GM18858 (cell line): Measurements from ENCODE around the gene EIF2S2.

Source experiments
- ATAC-seq: cut with Tn5 transposase; IDR thresholded peaks from one replicate; pipeline ENCODE4 v1.9.1; 2021; ENCODE audit not compliant: unreplicated experiment

EIF2S2 gene

GRCh38 chr20:34065260-34065659 is 46.8 kb downstream of the EIF2S2 start:
- ATAC-seq = no peak

- ATAC-seq = no peak
These were observed 47.8 kb downstream of the EIF2S2 start for GRCh38 chr20:34064286-34064685.

- ATAC-seq = no peak
These were observed 49.2 kb downstream of the EIF2S2 start for GRCh38 chr20:34062570-34063482.

GRCh38 chr20:34061695-34062094 is 50.3 kb downstream of the EIF2S2 start:
- peak; percentile 46 for ATAC-seq

- no peak for ATAC-seq
These were observed 51.1 kb downstream of the EIF2S2 start for GRCh38 chr20:34060970-34061369.

GRCh38 chr20:34058831-34059230 is 53.2 kb downstream of the EIF2S2 start:
- ATAC-seq = no peak

GRCh38 chr20:34055290-34055689 is 56.8 kb downstream of the EIF2S2 start:
- ATAC-seq = no peak

- ATAC-seq = no peak
These were observed 59.6 kb downstream of the EIF2S2 start for GRCh38 chr20:34052414-34052813.

- no peak for ATAC-seq
These were observed 61.9 kb downstream of the EIF2S2 start for GRCh38 chr20:34049897-34050695.

GRCh38 chr20:34049389-34049788 is 62.7 kb downstream of the EIF2S2 start:
- ATAC-seq = no peak

GRCh38 chr20:34047917-34048316 is 64.1 kb downstream of the EIF2S2 start:
- no peak for ATAC-seq

GRCh38 chr20:34047010-34047687 is 64.9 kb downstream of the EIF2S2 start:
- ATAC-seq = no peak

- ATAC-seq = no peak
These were observed 65.9 kb downstream of the EIF2S2 start for GRCh38 chr20:34045930-34046725.

GRCh38 chr20:34045294-34045693 is 66.7 kb downstream of the EIF2S2 start:
- ATAC-seq = no peak

- ATAC-seq = no peak
These were observed 69.0 kb downstream of the EIF2S2 start for GRCh38 chr20:34043025-34043424.

- no peak for ATAC-seq
These were observed 69.8 kb downstream of the EIF2S2 start for GRCh38 chr20:34042262-34042661.

- no peak for ATAC-seq
These were observed 70.8 kb downstream of the EIF2S2 start for GRCh38 chr20:34041226-34041625.

GRCh38 chr20:34040300-34040995 is 71.6 kb downstream of the EIF2S2 start:
- no peak for ATAC-seq
